ENCODE data around the gene COX6B2.

DNA sequence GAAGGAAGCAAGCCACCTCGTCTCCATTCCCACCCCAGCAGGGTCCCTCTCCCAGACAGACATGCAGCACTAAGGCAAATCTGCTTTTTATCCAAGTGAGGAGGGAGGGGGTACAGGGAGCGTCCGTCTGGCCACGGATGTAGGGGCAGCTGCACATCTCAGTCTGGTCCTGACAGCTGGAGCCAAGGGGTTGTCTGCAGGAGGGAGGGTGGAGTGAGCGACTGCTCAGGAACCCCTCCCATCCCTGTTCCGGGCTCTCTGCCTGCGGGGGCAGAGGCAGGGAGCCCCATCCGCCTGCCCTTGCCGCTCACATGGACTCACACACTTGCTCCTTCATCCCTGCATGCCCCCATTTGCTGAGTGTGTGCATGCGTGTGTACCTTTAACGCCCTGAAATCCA, 24.7 kb upstream of the COX6B2 start:
- TF ChIP-seq MYC (IDR thresholded peaks at IDR 0.05; ENCODE audit: low read depth, low read length) (no peak), GATA2 (IDR thresholded peaks at IDR 0.05; ENCODE audit: insufficient read depth, insufficient read length, low read depth, low read length) (no peak), POLR2AphosphoS5 (IDR thresholded peaks at IDR 0.05; ENCODE audit: insufficient read depth, low read depth, low read length) (no peak)
